Cerebellar cortex (tissue), 1 donor: ENCODE results near the gene KCNAB2.

Source experiments
- DNase-seq: peaks from one replicate; pipeline ENCODE4 v3.0.0-alpha.2; 2015; ENCODE audit warnings: low spot score

Gene KCNAB2

DNA sequence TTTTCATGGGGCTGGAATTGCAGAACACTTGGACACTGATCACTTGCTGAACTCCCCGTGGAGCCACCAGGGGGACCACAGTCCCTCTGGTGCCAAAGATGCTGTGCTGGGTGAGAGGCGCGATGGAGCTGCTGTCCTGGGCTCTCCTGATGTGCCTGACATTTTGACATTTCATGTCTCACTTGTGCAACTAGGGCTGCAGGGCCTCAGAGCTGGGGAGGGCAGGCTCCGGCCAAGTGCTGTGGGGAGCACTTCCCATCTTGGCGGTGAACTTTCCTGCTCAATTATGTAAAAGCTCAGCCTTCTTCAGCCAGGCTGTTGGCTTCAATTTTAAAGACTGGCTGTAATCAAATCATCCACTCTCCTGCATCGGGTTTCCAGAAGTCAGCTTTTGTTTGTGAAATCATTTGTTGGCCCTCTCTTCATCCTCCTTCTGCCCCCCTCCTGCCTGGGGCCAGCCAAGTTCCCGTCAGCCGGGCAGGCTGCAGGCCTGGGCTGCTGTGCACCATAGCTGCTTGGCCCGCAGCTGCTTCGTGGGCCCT lies 36.8 kb downstream of the KCNAB2 start:
- no peak for DNase-seq

DNA sequence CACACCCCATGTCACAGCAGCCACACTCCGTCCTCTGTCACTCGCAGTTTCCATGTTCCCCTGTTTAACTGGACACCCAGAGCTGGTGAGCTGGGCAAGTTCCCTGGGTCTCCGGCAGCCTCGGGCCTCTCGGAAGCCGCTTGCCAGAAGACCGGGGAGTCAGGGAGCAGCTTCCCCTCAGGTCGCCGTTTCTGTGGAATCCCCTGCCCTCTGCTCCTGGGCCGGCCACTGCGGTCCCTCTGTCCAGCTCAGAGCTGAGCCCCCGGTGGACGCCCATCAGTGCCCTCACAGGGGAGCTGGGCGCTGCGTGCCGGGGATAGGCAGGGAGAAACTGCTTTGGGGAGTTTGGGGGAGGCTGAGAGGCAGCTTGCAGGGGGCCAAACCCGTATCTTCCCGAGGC lies 37.7 kb downstream of the KCNAB2 start:
- no peak for DNase-seq

DNA sequence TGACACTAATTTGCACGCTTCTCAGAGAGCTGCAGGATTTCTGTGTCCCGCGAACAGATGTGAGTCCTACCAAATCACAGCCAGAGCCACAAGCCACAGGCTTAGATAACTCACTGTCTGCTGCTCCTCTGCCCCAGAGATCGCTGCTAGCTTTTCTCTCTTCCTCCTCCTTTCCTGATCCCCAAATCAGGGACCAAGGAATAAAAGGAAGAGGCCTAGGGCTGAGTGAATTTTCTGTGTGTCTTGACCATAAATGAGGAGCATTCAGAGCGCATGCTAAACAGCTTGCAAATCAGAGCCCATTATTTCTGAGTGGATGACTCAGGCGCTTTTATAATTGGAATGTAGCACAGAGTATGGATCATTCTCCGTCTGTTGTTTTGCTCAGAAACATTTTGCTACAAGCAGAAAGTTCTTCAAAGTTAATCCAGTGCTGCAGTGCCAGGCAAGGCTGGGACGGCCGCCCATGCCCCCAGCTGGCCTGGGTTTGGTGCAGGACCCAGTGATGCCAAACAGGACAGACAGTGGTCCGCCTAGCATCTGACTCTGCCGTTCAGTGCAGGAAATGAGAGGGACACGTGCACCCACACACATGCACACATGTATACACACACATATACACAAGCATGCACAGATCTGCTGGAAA lies 38.2 kb downstream of the KCNAB2 start:
- peak; percentile 29 for DNase-seq

DNA sequence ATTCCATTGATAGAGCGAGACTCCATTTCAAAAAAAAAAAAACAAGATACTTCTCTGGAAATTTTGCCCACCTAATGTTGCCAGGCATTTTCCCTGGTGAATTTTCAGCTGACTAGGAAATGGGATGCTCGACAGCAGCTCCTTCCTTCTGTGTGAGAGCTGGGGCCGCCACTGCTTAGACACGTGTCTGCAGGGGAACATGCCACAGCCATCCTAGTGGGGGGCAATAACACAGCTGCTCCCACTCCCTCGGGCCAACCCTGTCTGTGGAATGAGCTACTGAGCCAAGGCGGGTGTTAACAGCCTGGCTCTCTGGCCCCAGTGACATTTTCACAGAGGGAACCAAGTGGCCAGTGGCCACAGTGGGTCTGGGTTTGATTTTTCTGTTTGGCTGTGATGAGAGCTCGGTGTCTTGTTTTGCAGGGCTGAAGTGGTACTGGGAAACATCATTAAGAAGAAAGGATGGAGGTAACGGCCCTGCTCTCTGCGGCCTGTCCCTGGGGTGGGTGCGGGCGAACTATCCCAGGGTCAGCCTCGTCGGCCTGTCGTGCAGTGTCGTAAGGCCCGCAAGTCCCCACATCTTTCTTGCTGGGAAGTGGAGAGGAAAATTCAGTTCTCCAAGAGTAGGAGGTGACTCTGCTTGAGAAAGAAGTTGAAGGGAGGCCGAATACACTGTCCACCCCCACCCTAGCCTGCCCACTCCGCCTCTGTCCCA lies 39.2 kb downstream of the KCNAB2 start:
- no peak for DNase-seq

DNA sequence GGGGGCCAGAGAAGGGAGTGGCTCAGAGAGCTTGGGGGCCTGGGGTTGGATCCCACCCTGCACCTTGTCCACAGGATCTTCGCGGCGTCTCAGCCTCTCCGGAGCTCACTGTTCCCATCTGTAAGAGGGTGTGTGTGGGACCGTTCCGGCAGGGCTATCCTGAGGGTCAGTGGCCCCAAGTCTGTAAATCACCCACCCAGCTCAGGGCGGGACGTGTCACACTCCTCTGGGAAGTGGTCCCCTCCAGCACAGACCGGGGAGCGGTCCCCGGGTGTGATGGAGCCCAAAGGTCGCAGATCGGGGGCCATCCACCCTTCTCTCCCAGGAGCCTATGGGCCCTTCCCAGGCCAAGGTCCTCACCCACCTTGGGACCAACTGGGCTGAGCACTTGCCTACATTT lies 40.0 kb downstream of the KCNAB2 start:
- no peak for DNase-seq

DNA sequence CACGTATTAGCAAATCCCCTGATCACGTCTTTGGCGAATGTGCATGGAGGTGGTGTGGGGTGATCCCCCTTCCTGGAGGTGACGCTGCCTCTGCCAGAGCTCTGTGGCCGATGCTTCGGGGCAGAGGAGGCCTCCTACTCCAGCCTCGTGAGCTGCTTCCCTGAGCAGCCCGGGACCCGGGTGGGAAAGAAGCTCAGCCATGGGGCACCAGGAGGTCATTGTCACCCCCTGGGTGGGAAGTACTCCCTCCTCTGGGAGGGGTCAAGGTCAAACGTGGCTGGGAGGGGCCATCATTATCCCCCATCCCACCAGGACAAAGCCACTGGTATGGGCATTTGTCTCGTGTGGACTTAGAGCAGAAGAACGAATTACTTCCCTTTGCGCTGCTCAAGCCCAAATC lies 40.7 kb downstream of the KCNAB2 start:
- no peak for DNase-seq

DNA sequence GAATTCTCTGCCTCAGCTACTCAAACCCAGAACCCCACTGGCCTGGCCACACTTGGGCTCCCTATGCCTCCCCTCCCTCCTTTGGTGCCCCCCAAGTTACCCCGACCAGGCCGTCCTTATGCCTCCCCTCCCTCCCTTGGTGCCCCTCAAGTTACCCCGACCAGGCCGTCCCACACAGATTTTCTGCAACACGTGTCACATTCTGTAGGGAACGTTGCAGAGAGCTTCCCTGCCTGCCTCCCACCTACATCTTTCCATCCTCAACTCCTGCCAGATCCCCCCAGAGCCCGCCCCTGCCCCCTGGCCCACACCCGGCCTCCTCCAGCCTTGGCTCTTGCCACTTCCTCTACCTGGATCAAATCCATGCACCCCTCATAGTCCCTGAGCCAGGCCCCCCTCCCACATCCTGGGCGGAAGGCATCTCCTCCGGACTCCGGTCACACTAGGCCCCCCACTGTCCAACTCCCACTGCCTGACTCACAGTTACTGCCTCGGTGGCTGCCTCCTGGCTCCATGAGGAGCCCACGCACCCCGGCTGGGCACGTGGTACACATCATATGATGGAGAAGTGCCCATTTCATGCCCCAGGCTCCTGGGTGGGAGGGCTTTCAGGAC lies 41.2 kb downstream of the KCNAB2 start:
- DNase-seq = no peak

DNA sequence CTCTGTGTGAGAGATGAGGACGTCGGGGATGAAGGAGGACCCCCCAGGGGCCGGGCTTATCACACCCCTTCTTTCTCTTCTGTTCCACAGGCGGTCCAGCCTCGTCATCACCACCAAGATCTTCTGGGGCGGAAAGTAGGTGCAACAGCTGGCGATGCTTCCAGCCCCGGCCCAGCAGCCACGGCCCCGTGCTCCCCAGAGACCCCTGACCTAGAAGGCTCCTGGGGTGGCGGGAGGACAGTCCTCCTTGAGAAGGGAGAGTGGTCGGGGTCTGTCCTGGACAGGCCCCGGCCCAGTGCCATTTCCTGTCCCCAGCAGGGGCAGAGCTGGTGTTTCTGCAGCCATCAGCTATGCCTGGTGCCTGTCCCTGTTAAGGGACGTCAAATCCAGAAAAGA lies 41.7 kb downstream of the KCNAB2 start:
- DNase-seq = no peak

DNA sequence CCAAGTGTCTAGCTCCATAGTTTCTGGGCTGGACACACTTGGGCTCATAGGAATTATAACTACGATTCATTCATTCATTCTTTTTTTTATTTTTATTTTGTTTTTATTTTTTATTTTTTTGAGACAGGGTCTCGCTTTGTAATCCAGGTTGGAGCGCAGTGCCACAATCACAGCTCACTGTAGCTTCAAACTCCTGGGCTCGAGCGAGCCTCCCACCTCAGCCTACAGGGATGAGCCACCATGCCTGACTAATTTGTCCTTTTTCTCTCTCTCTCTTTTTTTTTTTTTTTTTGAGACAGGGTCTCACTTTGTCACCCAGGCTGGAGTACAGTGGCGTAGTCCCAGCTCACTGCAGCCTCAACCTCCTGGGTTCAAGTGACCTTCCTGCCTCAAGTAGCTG lies 42.3 kb downstream of the KCNAB2 start:
- DNase-seq = no peak

DNA sequence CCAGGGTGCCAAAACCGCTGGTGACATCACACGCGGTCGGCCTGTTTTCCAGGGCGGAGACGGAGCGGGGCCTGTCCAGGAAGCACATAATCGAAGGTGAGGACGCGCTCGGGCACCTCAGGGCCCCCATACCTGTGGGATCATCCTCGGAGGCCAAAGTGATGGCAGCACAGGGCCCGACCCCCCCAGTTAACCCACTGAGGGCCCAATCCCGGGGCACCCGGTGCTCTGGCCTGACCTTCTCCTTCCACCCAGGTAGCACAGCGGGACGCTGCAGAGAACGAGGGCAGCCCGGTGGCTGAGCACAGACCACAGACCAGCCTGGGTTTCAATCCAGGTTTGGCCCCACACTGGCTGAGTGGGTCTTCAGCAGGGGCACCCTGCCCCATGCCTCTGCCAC lies 43.3 kb downstream of the KCNAB2 start:
- DNase-seq = no peak

DNA sequence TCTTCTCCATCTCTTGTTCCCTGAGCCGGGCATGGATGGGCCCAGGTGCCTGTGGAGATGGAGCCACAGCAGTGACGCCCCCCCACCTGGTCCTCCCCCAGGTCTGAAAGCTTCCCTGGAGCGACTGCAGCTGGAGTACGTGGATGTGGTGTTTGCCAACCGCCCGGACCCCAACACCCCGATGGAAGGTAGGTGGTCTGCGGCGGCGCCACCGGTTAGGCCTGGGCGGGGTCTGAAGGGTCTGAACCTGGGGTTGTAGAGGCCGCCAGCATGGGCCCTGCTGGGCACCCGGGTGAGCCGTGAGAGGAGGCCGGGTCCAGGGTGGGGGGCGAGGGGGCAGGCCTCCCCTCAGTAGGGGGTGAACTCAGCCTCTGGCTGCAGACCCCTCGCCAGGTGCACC lies 44.6 kb downstream of the KCNAB2 start:
- DNase-seq = no peak

DNA sequence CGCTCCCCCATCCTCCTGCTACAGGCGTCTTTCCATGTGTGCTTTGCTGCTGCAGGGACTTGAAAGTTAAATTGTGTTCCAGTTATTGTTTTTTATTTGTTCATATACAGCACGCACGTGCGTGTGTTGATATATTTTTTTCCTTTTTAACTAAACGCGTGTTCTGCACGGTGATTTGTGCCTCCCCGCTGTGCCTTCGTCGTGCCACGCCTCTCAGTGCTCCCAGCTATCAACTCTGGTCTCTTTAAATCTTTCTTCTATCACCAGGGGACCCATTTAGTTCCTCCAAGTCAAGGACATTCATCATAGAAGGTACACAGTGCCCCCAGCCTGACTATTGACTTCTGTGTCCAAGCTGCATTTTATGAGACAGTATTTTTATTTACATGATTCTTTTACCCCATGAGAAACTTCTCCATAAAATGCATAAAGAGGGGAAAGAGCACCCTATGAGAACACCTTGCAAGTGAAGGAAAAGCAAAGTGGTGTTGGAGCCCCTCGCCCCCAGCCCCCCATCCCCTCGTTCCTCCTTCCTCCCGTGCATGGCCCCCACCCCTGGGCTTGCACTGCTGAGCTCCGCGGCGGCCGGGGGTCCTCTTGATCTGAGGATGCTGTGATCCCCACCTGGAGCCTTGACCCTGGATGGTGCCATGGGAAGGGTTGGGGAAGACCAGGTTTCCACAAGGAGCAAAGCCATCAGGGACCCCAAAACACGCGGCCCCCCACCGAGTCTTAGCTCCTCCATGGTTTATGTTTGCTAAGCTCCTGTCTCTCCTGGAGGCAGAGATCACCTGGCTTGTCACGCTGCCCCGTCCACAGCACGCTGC lies 45.5 kb downstream of the KCNAB2 start:
- DNase-seq = no peak

DNA sequence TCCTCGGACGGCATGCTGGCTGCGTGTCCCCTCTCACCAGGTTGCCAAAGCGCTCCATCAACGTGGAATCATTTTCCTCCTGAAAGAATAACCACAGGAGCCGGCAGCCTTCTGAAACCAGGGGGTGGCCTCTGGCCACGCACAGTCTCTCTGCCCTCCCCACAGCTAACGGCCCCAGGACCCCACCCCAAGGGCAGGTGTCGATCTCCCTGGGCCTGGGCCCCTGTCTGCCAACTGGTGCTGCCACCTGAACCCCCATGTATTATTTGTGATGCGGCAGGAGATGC lies 46.1 kb downstream of the KCNAB2 start:
- DNase-seq = no peak

DNA sequence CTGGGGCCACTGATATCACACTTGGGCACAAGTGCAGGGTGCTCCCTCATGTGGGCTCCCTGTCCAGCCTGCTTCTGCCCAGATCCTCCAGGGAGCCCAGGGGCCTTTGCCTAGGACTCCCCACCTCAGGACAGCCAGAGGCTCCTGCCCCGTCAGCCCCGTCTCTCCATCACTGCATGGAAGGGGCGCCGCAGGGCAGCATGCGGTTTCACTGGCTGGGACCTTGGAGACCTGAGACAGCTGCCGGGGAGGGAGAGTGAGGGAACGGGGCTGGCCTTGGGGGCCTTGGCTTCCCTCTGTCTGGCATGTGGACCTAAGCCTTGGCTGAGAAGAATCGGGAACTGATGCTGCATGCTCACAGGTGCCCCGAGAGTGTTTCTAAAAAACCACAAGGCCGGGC lies 46.5 kb downstream of the KCNAB2 start:
- no peak for DNase-seq

DNA sequence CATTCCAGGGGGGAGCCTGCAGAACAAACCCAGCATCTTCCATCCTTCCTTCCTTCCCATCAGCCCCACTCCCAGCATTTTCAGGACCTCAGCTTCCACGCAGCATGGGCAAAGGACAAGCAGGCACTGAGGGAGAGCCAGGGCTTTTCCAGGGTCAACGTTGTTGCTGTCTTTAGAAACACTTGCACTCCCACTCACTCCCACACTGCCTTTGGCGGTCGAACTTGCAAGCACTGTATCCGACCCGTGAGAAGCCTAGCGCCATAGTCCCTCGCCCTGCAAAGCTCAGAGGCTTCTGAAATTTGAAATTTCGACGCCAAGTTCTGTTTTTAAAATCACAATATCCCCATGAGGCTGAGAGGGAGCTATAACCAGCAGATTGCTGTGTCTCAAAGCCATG lies 47.4 kb downstream of the KCNAB2 start:
- DNase-seq = no peak

DNA sequence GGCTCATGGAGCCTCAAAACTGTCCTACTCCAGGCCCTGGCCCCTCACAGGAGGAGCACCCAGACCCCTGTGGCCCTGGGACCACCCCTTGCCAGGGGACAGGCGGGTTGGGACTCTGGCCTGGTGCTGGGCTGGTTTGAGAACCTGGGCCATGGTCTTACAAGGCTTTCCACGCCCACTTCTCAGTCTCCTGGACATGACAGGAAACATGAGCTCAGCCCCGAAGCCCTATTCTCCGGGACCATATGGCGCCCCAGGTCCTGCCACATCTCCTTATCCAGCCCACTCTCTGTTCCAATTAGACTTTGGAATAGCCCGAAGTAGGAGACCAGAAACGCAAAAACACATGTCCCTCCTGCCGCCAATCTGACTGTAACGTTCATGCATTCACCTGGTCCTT lies 47.9 kb downstream of the KCNAB2 start:
- no peak for DNase-seq

DNA sequence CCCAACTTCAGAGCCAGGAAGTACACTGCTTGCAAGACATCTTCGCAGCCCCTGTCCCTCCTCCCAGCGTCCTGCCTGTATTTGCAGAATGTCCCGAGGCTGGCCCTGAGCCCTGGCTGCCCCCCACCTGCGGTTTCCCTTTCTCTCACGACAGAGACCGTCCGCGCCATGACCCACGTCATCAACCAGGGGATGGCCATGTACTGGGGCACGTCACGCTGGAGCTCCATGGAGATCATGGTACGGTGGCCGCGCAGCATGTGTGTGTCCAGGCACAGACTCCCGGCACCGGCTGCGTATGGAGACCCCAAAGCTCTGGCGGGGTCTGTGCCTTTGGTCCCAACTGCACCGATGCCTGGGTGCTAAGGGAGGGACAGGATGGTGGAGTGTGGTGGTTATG lies 48.6 kb downstream of the KCNAB2 start:
- no peak for DNase-seq

DNA sequence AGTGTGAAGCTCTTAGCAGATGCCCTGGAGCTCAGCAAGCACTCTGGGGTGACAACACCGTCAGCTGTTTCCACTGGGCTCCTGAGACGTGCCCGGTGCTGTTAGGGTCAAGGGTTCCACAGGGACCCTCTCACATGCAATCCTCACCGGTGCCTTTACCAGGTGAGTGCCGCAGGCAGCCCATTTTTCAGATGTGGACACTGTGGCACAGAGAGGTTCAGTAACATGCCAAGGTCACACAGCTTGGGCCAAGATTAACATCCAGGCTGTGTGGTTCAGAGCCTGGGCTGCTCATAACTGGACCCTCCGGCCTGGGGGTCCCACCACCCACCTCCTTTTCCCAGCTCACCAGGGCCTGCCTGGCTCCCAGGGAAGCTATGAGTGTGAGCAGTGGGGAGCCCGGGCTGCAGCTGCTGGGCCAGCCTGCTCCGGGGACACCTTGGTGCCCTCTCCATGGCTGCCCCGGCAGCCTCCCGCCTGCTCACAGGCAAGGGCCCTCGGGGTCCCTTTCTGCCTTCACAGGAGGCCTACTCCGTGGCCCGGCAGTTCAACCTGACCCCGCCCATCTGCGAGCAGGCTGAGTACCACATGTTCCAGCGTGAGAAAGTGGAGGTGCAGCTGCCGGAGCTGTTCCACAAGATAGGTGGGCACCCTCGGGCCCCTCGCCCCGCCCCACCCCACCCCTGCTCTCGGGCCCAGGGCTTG lies 49.3 kb downstream of the KCNAB2 start:
- no peak for DNase-seq

DNA sequence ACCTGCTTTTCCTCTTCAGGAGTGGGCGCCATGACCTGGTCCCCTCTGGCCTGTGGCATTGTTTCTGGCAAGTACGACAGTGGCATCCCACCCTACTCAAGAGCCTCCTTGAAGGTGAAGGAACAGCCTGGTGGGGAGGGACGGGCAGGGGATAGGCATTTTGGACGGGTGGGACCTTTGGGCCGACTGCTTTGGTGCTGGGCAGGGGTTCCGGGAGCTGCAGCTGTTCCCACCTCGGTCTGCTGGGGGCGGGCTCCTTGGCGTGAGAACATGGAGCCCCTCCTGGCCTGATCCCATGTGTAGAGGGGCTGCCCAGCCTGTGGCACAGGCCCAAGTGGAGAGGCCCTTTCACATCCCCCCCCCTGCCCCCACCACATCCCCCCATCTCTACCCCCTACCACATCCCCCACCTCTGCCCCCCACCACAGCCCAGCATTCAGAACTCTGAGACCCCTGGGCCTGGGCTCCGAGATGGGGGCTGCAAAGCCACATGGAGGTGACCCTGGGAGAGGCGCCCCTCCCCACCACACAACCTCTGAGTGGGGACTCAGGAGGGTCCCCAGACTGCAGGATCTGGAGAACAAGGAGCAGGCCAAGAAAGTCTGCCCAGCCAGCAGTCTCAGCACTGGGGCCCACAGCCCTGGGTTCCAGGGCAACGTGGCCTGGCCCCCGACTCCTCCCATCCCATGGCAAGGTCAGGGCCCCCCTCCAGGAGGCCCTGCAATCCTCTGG lies 50.0 kb downstream of the KCNAB2 start:
- DNase-seq = no peak

DNA sequence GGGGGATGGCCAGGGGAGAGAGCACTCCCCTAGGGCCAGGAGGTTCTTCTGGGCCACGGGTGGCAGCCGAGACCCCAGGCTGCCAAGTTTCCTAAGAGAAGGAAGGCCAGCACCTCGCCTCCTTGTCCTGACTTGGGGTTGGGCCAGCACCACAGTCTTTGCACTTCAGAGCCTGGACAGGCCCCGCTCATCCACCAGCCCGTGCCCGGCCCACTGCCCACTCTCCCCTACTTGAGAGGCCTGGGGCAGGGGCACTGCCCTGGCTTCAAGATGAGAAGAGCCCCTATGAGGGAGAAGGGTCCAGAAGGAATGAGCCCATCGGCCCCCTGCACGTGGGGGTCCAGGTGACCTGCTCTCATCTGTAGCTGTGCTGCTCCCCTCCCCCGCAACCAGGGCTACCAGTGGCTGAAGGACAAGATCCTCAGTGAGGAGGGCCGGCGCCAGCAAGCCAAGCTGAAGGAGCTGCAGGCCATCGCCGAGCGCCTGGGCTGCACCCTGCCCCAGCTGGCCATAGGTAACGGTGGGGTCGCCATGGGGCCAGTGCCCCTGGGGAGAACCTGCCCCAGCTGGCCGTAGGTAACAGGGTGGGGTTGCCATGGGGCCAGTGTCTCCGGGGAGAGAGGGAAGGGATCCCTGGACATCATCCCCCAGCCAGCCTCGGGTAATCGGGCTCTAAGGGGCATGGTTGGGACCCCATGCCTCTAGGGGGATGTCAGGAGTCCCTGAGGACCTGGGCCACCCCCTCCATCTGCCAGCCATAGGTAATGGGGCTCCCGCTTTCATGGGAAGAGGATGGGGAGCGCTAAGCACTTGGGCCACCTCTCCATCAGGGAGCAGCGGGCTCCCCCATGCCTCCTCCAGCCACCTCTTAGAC lies 50.8 kb downstream of the KCNAB2 start:
- no peak for DNase-seq
